SK-N-SH (cell line): ENCODE data around the gene SLC38A8. TPM values are rescaled to one million over a fixed set of nuclear protein-coding genes. Genes with fewer than 3 reads are reported as not detected.

Source experiments
- CTCF ChIA-PET: fragments of 300-600, 350-600 bp; formaldehyde crosslinking; extraction: SDS; loops from one replicate; lab custom pipeline; 2021; lab: Yijun Ruan, JAX
- POLR2A ChIA-PET: fragments of 350-600 bp; sonication (Branson Sonifier 250); formaldehyde crosslinking; extraction: SDS; loops from one replicate; lab custom pipeline; 2020; ENCODE audit warnings: antibody characterized with exemption, inconsistent platforms; lab: Yijun Ruan, JAX
- DNase-seq: peaks from one replicate; pipeline ENCODE4 v3.0.0; 2012
- H2AFZ ChIP-seq: fragments of 200-600 bp; sonication (generic); 2 replicates; pipeline ENCODE4 v1.8.1; 2016; ENCODE audit warnings: antibody characterized with exemption, mild to moderate bottlenecking, low read depth
- H3F3A ChIP-seq: fragments of 200-600 bp; sonication (generic); replicated peaks from 2 replicates; pipeline ENCODE3; 2016; ENCODE audit warnings: antibody characterized with exemption, mild to moderate bottlenecking; ENCODE audit not compliant: insufficient read depth
- H3K27ac ChIP-seq, 2 experiments: fragments of 200-500 bp in 1 of 2; fragments of 200-600 bp in 1 of 2; sonication (Bioruptor generic) in 1 of 2; sonication (generic), shearing (Covaris generic) in 1 of 2; 2 replicates each; pipeline versions ENCODE4 v1.5.1 to v1.6.1; 2014 to 2016; ENCODE audit warnings: low read depth in 2 of 2, inconsistent platforms in 1 of 2, low read length in 1 of 2, mild to moderate bottlenecking in 1 of 2, mixed read lengths in 1 of 2
- H3K27me3 ChIP-seq: fragments of 200-600 bp; sonication (generic), shearing (Covaris generic); 2 replicates; pipeline ENCODE4 v1.6.1; 2016; ENCODE audit warnings: mixed run types; ENCODE audit not compliant: insufficient read depth
- H3K36me3 ChIP-seq, 2 experiments: fragments of 200-500 bp in 1 of 2; fragments of 200-600 bp in 1 of 2; sonication (Bioruptor generic) in 1 of 2; sonication (generic) in 1 of 2; replicated peaks in 1 of 2; 2 replicates each; pipeline versions ENCODE3 to v1.5.1; 2014 to 2016; ENCODE audit warnings: low read length in 1 of 2, mild to moderate bottlenecking in 1 of 2; ENCODE audit not compliant: insufficient read depth in 2 of 2, control insufficient read depth in 1 of 2
- H3K4me1 ChIP-seq, 2 experiments: fragments of 200-500 bp in 1 of 2; fragments of 200-600 bp in 1 of 2; sonication (Bioruptor generic) in 1 of 2; sonication (generic), shearing (Covaris generic) in 1 of 2; 2 replicates each; pipeline versions ENCODE4 v1.5.1 to v1.6.1; 2014 to 2016; ENCODE audit warnings: low read depth in 1 of 2, low read length in 1 of 2, mixed run types in 1 of 2; ENCODE audit not compliant: insufficient read depth in 2 of 2, control insufficient read depth in 1 of 2
- H3K4me2 ChIP-seq: fragments of 200-600 bp; sonication (generic), shearing (Covaris generic); 2 replicates; pipeline ENCODE4 v1.6.1; 2017; ENCODE audit warnings: mixed run types
- H3K4me3 ChIP-seq, 2 experiments: fragments of 200-500 bp in 1 of 2; fragments of 200-600 bp in 1 of 2; sonication (Bioruptor generic) in 1 of 2; sonication (generic), shearing (Covaris generic) in 1 of 2; 2 replicates each; pipeline versions ENCODE4 v1.5.1 to v1.8.1; 2014 to 2016; ENCODE audit warnings: low read depth in 2 of 2, inconsistent platforms in 1 of 2, low read length in 1 of 2, mild to moderate bottlenecking in 1 of 2, mixed read lengths in 1 of 2, moderate library complexity in 1 of 2
- H3K79me2 ChIP-seq: fragments of 200-600 bp; sonication (generic); 2 replicates; pipeline ENCODE4 v1.8.1; 2017; ENCODE audit warnings: mild to moderate bottlenecking; ENCODE audit not compliant: insufficient read depth
- H3K9ac ChIP-seq: fragments of 200-600 bp; sonication (generic); 2 replicates; pipeline ENCODE4 v1.6.1; 2017; ENCODE audit warnings: mixed run types
- H3K9me2 ChIP-seq: fragments of 200-600 bp; sonication (generic); 2 replicates; pipeline ENCODE4 v1.6.1; 2017; ENCODE audit warnings: mixed run types
- H3K9me3 ChIP-seq: fragments of 200-600 bp; sonication (generic); 2 replicates; pipeline ENCODE4 v1.6.1; 2017; ENCODE audit warnings: mixed run types, mild to moderate bottlenecking, moderate library complexity
- H4K20me1 ChIP-seq: fragments of 200-600 bp; sonication (generic); 2 replicates; pipeline ENCODE4 v1.6.1; 2017; ENCODE audit warnings: mild to moderate bottlenecking, mixed run types; ENCODE audit not compliant: insufficient read depth
- CHD2 ChIP-seq: fragments of 150-350 bp; IDR thresholded peaks from 2 replicates; pipeline ENCODE4 v1.6.1; 2018; ENCODE audit warnings: low read length; ENCODE audit not compliant: partially characterized antibody
- MXI1 ChIP-seq: IDR thresholded peaks from 2 replicates; pipeline ENCODE4 v1.6.1; 2012; ENCODE audit warnings: mild to moderate bottlenecking, low read depth, low read length, improper control_type of control experiment
- NFIC ChIP-seq: IDR thresholded peaks from 2 replicates; pipeline ENCODE4 v1.4.0; 2012; ENCODE audit warnings: borderline replicate concordance
- NRF1 ChIP-seq: IDR thresholded peaks from 2 replicates; pipeline ENCODE4 v1.6.1; 2012; ENCODE audit warnings: low read depth, mild to moderate bottlenecking, low read length
- RAD21 ChIP-seq: IDR thresholded peaks from 2 replicates; pipeline ENCODE4 v1.6.1; 2012; ENCODE audit warnings: mild to moderate bottlenecking, low read length
- RFX5 ChIP-seq: IDR thresholded peaks from 2 replicates; pipeline ENCODE4 v1.6.1; 2012; ENCODE audit warnings: mild to moderate bottlenecking, improper control_type of control experiment, low read length
- TAF1 ChIP-seq: IDR thresholded peaks from 2 replicates; pipeline ENCODE4 v1.6.1; 2012; ENCODE audit warnings: low read depth, mild to moderate bottlenecking, low read length, moderate library complexity, borderline replicate concordance
- TCF12 ChIP-seq: IDR thresholded peaks from 2 replicates; pipeline ENCODE4 v1.4.0; 2012
- TEAD4 ChIP-seq: IDR thresholded peaks from 2 replicates; pipeline ENCODE4 v1.4.0; 2012; ENCODE audit warnings: mild to moderate bottlenecking, borderline replicate concordance; ENCODE audit not compliant: insufficient read depth
- YY1 ChIP-seq: IDR thresholded peaks from 2 replicates; pipeline ENCODE4 v1.4.0; 2012; ENCODE audit warnings: low read depth, mild to moderate bottlenecking
- WGBS: methylation state at CpG from one replicate; pipeline ENCODE4 v1.1.6; 2017; ENCODE audit warnings: low lambda C conversion rate; 5-methylcytosine and 5-hydroxymethylcytosine counted together
- polyA plus RNA-seq, 3 experiments: library from polyadenylated mRNA; depleted of rRNA; stranded (reverse); fragments of >200 nt; gene quantifications; 2 replicates each; pipeline ENCODE4 v1.2.3, GENCODE V29; 2012
- TF ChIP-seq, protein P1 (sequence below): IDR thresholded peaks from 2 replicates; pipeline ENCODE4 v1.4.0; 2012; ENCODE audit warnings: low read depth, borderline replicate concordance
- TF ChIP-seq, protein P2 (sequence below): IDR thresholded peaks from 2 replicates; pipeline ENCODE4 v1.4.0; 2012; ENCODE audit warnings: low read depth
- TF ChIP-seq, protein P3 (sequence below): fragments of 200-600 bp; sonication (generic); IDR thresholded peaks from 2 replicates; pipeline ENCODE4 v1.6.1; 2017; ENCODE audit warnings: antibody characterized with exemption, mild to moderate bottlenecking, moderate library complexity
- TF ChIP-seq, protein P4 (sequence below): fragments of 150-350 bp; IDR thresholded peaks from 2 replicates; pipeline ENCODE4 v1.6.1; 2017; ENCODE audit warnings: antibody characterized with exemption, low read length, low read depth, borderline replicate concordance

SLC38A8 gene
- polyA plus RNA-seq (2012; rRNA removed), result 0.08 TPM in 1 of 2 replicates, not detected in the other
- polyA plus RNA-seq (2012; cell fraction: cytosol; rRNA removed), result not detected in 2 replicates
- not detected in 2 replicates for polyA plus RNA-seq (2012; cell fraction: nucleus; rRNA removed)

DNA sequence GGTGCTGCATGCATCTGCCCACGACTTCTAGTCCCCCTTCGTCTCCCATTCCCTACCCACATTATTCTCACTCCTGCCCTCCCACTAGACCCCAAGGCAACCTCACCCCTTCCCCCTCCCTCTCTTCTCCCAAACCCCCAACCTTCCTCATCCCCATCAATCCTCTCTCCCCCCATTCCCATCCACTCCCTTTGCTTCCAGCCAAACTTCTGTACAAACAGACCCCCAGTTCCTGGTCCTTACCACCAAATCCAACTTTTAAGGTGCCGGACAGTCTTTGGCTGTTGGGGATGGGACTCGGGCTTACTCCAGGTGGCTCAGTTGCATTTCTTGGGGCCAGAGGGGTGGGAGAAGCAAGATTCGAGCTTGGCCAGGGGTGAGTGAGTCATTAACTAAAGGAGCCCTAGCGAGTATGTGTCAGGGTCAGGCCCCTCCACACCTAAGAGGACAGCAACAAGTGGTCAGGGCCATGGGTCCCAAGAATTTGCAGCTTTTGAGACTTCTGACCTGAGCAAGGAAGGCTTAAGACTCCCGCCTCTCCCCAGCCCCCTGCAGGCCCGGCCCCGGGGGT, at the start of gene SLC38A8:
Gene SLC38A8 (minus strand): TSS at position 488 of the 571 bp plus-strand sequence. CDS start 638 bp downstream, outside the sequence.
- no peaks in the 10 kb centered on the region for H3K9me2 ChIP-seq
- H3K9me3 ChIP-seq, result no peaks in the 10 kb centered on the region
- POLR2A ChIA-PET, result no interaction called here
- CTCF ChIA-PET, result interaction anchor here (0.8 to 6.3 kb wide), 8 partner anchors 13 to 85 kb away, joined by 3 to 57 read pairs (median 6); no protein-coding TSS in a partner anchor
- TF ChIP-seq, protein P1, sequence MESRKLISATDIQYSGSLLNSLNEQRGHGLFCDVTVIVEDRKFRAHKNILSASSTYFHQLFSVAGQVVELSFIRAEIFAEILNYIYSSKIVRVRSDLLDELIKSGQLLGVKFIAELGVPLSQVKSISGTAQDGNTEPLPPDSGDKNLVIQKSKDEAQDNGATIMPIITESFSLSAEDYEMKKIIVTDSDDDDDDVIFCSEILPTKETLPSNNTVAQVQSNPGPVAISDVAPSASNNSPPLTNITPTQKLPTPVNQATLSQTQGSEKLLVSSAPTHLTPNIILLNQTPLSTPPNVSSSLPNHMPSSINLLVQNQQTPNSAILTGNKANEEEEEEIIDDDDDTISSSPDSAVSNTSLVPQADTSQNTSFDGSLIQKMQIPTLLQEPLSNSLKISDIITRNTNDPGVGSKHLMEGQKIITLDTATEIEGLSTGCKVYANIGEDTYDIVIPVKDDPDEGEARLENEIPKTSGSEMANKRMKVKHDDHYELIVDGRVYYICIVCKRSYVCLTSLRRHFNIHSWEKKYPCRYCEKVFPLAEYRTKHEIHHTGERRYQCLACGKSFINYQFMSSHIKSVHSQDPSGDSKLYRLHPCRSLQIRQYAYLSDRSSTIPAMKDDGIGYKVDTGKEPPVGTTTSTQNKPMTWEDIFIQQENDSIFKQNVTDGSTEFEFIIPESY, result no peak
- TF ChIP-seq RAD21, result no peak
- no peaks in the 10 kb centered on the region for H4K20me1 ChIP-seq
- no peak within 1 kb of the TSS for H3K9ac ChIP-seq
- no peak within 1 kb of the TSS for H3K4me2 ChIP-seq
- no peak within 1 kb of the TSS for H3K27ac ChIP-seq
- peaks cover 0 to 5% of the 10 kb centered on the region in 2 experiments; a peak in 1 of 4 replicates for H3K4me1 ChIP-seq
- 55% methylated on average over 6 of the region's 9 CpGs for WGBS
- no peaks in the 10 kb centered on the region; the same call in 1 of the 2 replicates for H3K27me3 ChIP-seq
- no peak for DNase-seq
- H3K79me2 ChIP-seq, result no peaks in the 10 kb centered on the region
- H3F3A ChIP-seq, result no peaks in the 10 kb centered on the region
- no peak within 1 kb of the TSS for H2AFZ ChIP-seq
- H3K4me3 ChIP-seq, result no peak within 1 kb of the TSS
- no peaks in the 10 kb centered on the region for H3K36me3 ChIP-seq

DNA sequence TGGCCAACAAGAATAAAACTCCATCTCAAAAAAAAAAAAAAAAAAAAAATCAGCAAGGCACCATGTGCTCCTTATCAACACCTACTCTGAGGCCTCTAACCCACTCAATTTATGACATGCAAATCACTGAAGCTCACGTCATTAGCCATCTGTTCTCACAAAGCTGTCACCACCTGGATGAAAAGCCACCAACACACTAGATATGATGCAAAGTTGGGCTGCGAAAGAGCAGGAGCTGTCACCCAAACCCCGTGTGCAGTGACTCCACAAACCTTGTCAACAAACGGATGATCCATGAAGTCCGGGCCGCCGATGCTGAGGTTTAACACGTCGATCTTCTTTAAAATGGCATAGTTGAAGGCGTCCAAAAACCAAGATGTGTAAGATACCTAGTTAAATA, 48.9 kb upstream of the SLC38A8 start:
- Histone ChIP-seq H3K27me3 (no peaks in the 10 kb centered on the region), H3K4me1 (no peaks in the 10 kb centered on the region), H3K36me3 (peaks cover 58 to 98% of the 10 kb centered on the region in 2 experiments), H3K79me2 (no peaks in the 10 kb centered on the region), H3K4me3 (no peak overlapping the region), H3K4me2 (no peak overlapping the region), H3K27ac (no peak overlapping the region), H2AFZ (no peak overlapping the region), H3K9me2 (no peaks in the 10 kb centered on the region), H3K9ac (no peak overlapping the region), H3K9me3 (no peaks in the 10 kb centered on the region), H4K20me1 (no peaks in the 10 kb centered on the region), H3F3A (no peaks in the 10 kb centered on the region)
- WGBS, result 97% methylated on average over 10 of the region's 10 CpGs
- ChIA-PET CTCF (interaction anchor here (1.2 to 1.5 kb wide), 2 partner anchors 20 to 135 kb away, joined by 3 to 4 read pairs; no protein-coding TSS in a partner anchor), POLR2A (no interaction called here)
- DNase-seq, result no peak
- TF ChIP-seq NFIC (no peak), TEAD4 (no peak), YY1 (no peak), CHD2 (no peak), TCF12 (no peak), RFX5 (no peak), TAF1 (no peak), NRF1 (no peak), RAD21 (no peak), MXI1 (no peak)
- TF ChIP-seq, protein P2, sequence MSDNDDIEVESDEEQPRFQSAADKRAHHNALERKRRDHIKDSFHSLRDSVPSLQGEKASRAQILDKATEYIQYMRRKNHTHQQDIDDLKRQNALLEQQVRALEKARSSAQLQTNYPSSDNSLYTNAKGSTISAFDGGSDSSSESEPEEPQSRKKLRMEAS, result no peak
- TF ChIP-seq, protein P3, sequence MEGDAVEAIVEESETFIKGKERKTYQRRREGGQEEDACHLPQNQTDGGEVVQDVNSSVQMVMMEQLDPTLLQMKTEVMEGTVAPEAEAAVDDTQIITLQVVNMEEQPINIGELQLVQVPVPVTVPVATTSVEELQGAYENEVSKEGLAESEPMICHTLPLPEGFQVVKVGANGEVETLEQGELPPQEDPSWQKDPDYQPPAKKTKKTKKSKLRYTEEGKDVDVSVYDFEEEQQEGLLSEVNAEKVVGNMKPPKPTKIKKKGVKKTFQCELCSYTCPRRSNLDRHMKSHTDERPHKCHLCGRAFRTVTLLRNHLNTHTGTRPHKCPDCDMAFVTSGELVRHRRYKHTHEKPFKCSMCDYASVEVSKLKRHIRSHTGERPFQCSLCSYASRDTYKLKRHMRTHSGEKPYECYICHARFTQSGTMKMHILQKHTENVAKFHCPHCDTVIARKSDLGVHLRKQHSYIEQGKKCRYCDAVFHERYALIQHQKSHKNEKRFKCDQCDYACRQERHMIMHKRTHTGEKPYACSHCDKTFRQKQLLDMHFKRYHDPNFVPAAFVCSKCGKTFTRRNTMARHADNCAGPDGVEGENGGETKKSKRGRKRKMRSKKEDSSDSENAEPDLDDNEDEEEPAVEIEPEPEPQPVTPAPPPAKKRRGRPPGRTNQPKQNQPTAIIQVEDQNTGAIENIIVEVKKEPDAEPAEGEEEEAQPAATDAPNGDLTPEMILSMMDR, result no peak
- TF ChIP-seq, protein P4, sequence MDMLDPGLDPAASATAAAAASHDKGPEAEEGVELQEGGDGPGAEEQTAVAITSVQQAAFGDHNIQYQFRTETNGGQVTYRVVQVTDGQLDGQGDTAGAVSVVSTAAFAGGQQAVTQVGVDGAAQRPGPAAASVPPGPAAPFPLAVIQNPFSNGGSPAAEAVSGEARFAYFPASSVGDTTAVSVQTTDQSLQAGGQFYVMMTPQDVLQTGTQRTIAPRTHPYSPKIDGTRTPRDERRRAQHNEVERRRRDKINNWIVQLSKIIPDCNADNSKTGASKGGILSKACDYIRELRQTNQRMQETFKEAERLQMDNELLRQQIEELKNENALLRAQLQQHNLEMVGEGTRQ, result no peak
